ENCODE measurements around the gene IGHMBP2. TPM values are rescaled to one million over a fixed set of nuclear protein-coding genes. Genes with fewer than 3 reads are reported as not detected.
"Not testable (repeated sequence)": the region's sequence is repeated elsewhere in the genome, so short reads cannot be mapped to it uniquely, and the experiment has no call there.

The IGHMBP2 gene
- total RNA-seq, 1 experiment from 2014 or later, result 27.0 TPM

DNA sequence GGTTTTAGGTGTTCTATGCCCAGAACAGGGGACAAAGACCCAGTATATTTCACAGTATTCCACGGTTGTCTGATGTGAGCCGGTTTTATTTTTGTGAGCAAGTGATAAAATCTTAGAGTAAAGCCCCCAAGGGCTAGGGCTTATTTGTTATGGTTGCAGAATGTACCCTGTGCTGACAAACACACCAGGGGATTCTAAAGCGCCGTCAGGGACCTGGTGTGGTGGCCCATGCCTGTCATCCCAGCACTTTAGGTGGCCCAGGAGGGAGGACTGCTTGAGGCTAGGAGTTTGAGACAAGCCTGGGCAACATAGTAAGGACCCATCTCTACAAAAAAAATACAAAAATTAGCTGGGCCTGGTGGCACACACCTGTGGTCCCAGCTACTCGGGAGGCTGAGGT, 22.8 kb upstream of the IGHMBP2 start:
- BruUV-seq (replicated peaks), result no TSS peak
- POLR2A ChIA-PET (ENCODE audit: unreplicated experiment), result interaction anchor here (0.5 kb wide), 1 partner anchor 325 kb away, joined by 6 read pairs; no protein-coding TSS in a partner anchor
- H3F3A ChIP-seq (ENCODE audit: insufficient read depth, low read depth), result no peaks in the 10 kb centered on the region

DNA sequence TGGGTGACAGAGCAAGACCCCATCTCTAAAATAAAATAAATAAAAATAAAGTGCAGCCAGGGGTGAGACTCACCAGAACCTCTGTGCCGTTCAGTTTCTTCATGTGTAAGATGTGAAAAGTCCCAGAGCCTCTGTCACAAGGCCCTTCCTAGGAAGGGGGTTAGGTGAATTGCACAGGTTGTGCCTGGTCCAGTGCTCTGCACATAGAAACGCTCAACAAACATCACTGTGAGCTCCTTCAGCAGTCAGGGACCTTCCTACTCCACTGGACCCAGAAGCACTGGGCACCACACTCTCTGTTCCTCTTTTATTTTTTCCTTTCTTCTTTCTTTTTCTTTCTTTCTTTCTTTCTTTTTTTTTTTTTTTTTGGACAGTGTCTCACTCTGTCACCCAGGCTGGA, 22.4 kb upstream of the IGHMBP2 start:
- ChIA-PET CTCF (no interaction called here), POLR2A (ENCODE audit: unreplicated experiment) (interaction anchor here (0.5 kb wide), 1 partner anchor 326 kb away, joined by 6 read pairs; no protein-coding TSS in a partner anchor)
- no peak overlapping the region for H2AFZ ChIP-seq
- DNase-seq, result no peak
- no peak for TF ChIP-seq EZH2 (IDR thresholded peaks at IDR 0.05; ENCODE audit: low read depth)
- TF ChIP-seq, protein P1, sequence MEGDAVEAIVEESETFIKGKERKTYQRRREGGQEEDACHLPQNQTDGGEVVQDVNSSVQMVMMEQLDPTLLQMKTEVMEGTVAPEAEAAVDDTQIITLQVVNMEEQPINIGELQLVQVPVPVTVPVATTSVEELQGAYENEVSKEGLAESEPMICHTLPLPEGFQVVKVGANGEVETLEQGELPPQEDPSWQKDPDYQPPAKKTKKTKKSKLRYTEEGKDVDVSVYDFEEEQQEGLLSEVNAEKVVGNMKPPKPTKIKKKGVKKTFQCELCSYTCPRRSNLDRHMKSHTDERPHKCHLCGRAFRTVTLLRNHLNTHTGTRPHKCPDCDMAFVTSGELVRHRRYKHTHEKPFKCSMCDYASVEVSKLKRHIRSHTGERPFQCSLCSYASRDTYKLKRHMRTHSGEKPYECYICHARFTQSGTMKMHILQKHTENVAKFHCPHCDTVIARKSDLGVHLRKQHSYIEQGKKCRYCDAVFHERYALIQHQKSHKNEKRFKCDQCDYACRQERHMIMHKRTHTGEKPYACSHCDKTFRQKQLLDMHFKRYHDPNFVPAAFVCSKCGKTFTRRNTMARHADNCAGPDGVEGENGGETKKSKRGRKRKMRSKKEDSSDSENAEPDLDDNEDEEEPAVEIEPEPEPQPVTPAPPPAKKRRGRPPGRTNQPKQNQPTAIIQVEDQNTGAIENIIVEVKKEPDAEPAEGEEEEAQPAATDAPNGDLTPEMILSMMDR (conservative IDR thresholded peaks at IDR 0.05), result no peak
- 0 out of 2 replicates have a peak, but pooled peaks cover 9% of the 10 kb centered on the region for H3K4me1 ChIP-seq (replicated peaks; ENCODE audit: insufficient read depth)
- no peak overlapping the region for H3K4me3 ChIP-seq
- H3K9me2 ChIP-seq (ENCODE audit: insufficient read depth), result no peaks in the 10 kb centered on the region
- no peaks in the 10 kb centered on the region for H3F3A ChIP-seq (ENCODE audit: insufficient read depth, low read depth)
- no peaks in the 10 kb centered on the region for H3K9me3 ChIP-seq (ENCODE audit: insufficient read depth, low read depth)
- intact Hi-C loops (cut with micrococcal nuclease; ENCODE audit: unreplicated experiment), result no loop called here
- no peaks in the 10 kb centered on the region for H3K79me2 ChIP-seq (ENCODE audit: low read depth)
- H3K27me3 ChIP-seq (ENCODE audit: insufficient read depth, low read depth), result no peaks in the 10 kb centered on the region
- H3K36me3 ChIP-seq (ENCODE audit: low read depth), result no peaks in the 10 kb centered on the region
- BruUV-seq (replicated peaks), result no TSS peak
- no peak overlapping the region for H3K4me2 ChIP-seq
- H3K27ac ChIP-seq, result no peak overlapping the region
- H4K20me1 ChIP-seq (ENCODE audit: insufficient read depth), result no peaks in the 10 kb centered on the region

More for the DNA sequence above, 22.8 kb upstream of the IGHMBP2 start:
- no peak overlapping the region for H3K4me3 ChIP-seq
- H3K9me3 ChIP-seq (ENCODE audit: insufficient read depth, low read depth), result no peaks in the 10 kb centered on the region
- intact Hi-C loops (cut with micrococcal nuclease; ENCODE audit: unreplicated experiment), result no loop called here
- no peaks in the 10 kb centered on the region for H3K36me3 ChIP-seq (ENCODE audit: low read depth)
- DNase-seq, result no peak
- no peaks in the 10 kb centered on the region for H3K27me3 ChIP-seq (ENCODE audit: insufficient read depth, low read depth)
- TF ChIP-seq, protein P1 (conservative IDR thresholded peaks at IDR 0.05), result no peak
- TF ChIP-seq EZH2 (IDR thresholded peaks at IDR 0.05; ENCODE audit: low read depth), result no peak
- H3K4me2 ChIP-seq, result no peak overlapping the region
- no peaks in the 10 kb centered on the region for H4K20me1 ChIP-seq (ENCODE audit: insufficient read depth)
- CTCF ChIA-PET, result no interaction called here
- H3K27ac ChIP-seq, result no peak overlapping the region
- H2AFZ ChIP-seq, result no peak overlapping the region
- H3K4me1 ChIP-seq (replicated peaks; ENCODE audit: insufficient read depth), result 0 out of 2 replicates have a peak, but pooled peaks cover 9% of the 10 kb centered on the region
- H3K79me2 ChIP-seq (ENCODE audit: low read depth), result no peaks in the 10 kb centered on the region
- no peaks in the 10 kb centered on the region for H3K9me2 ChIP-seq (ENCODE audit: insufficient read depth)

DNA sequence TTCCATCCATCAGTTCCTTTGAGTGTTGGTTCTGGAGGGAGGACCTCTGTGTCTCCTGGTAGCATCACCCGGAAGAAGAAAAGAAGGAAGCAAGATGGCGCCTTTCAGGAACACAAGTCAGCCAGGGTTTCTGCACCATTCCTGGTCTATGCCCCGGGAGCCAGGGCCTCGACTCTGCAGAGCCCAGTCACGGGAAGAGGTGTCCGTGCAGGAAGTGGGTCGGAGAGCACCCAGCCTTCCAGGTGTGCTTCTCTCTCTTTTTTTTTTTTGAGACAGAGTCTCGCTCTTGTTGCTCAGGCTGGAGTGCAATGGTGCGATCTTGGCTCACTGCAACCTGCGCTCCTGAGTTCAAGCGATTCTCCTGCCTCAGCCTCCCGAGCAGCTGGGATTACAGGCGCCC, 21.3 kb upstream of the IGHMBP2 start:
- DNase-seq, result no peak
- CTCF ChIA-PET, result no interaction called here
- no peaks in the 10 kb centered on the region for H3K27me3 ChIP-seq (ENCODE audit: insufficient read depth, low read depth)
- no TSS peak for BruUV-seq (replicated peaks)
- H3K4me3 ChIP-seq, result no peak overlapping the region
- intact Hi-C loops (cut with micrococcal nuclease; ENCODE audit: unreplicated experiment), result no loop called here
- no peaks in the 10 kb centered on the region for H3K79me2 ChIP-seq (ENCODE audit: low read depth)
- POLR2A ChIA-PET (ENCODE audit: unreplicated experiment), result interaction anchor here (0.6 kb wide), 1 partner anchor 200 kb away, joined by 3 read pairs; no protein-coding TSS in a partner anchor
- H3K9me3 ChIP-seq (ENCODE audit: insufficient read depth, low read depth), result no peaks in the 10 kb centered on the region
- no peak overlapping the region for H3K4me2 ChIP-seq
- H3K4me1 ChIP-seq (replicated peaks; ENCODE audit: insufficient read depth), result 0 out of 2 replicates have a peak, but pooled peaks cover 9% of the 10 kb centered on the region
- no peak overlapping the region for H2AFZ ChIP-seq
- H3F3A ChIP-seq (ENCODE audit: insufficient read depth, low read depth), result no peaks in the 10 kb centered on the region
- TF ChIP-seq, protein P1 (conservative IDR thresholded peaks at IDR 0.05), result no peak
- no peak for TF ChIP-seq EZH2 (IDR thresholded peaks at IDR 0.05; ENCODE audit: low read depth)
- no peaks in the 10 kb centered on the region for H3K36me3 ChIP-seq (ENCODE audit: low read depth)
- no peaks in the 10 kb centered on the region for H4K20me1 ChIP-seq (ENCODE audit: insufficient read depth)
- H3K27ac ChIP-seq, result no peak overlapping the region
- H3K9me2 ChIP-seq (ENCODE audit: insufficient read depth), result no peaks in the 10 kb centered on the region

DNA sequence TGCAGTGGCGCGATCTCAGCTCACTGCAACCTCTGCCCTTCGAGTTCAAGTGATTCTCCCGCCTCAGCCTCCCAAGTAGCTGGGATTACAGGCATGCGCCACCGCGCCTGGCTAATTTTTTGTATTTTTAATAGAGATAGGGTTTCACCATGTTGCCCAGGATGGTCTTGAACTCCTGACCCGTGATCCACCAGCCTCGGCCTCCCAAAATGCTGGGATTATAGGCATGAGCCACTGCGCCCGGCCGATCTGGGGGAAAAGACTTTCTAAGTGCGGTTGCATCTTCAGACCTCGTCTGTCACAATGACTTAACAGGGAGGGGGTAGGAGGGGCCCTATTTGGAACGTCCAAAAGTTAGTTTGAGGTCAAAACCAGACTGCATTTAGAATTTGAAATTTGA, 18.9 kb upstream of the IGHMBP2 start:
- H3K9me3 ChIP-seq (ENCODE audit: insufficient read depth, low read depth); DNase-seq; BruUV-seq (replicated peaks); H4K20me1 ChIP-seq (ENCODE audit: insufficient read depth); H3K27me3 ChIP-seq (ENCODE audit: insufficient read depth, low read depth); H3F3A ChIP-seq (ENCODE audit: insufficient read depth, low read depth); intact Hi-C loops (cut with micrococcal nuclease; ENCODE audit: unreplicated experiment); H3K9me2 ChIP-seq (ENCODE audit: insufficient read depth); H3K79me2 ChIP-seq (ENCODE audit: low read depth); CTCF ChIA-PET; H3K36me3 ChIP-seq (ENCODE audit: low read depth); H3K27ac ChIP-seq; H2AFZ ChIP-seq; H3K4me3 ChIP-seq; H3K4me2 ChIP-seq; H3K4me1 ChIP-seq (replicated peaks; ENCODE audit: insufficient read depth): not testable (repeated sequence)
- POLR2A ChIA-PET (ENCODE audit: unreplicated experiment), result interaction anchor here (0.7 kb wide), 1 partner anchor 230 kb away, joined by 6 read pairs; no protein-coding TSS in a partner anchor
